NB4 (cell line): Measurements from ENCODE around the gene FBP1.

Experiments used
- CTCF ChIP-seq: IDR thresholded peaks from one replicate; pipeline ENCODE4 v1.5.1; 2012; ENCODE audit warnings: low read depth, low read length
- POLR2A ChIP-seq: IDR thresholded peaks from 2 replicates; pipeline ENCODE4 v1.6.1; 2011; ENCODE audit warnings: mild to moderate bottlenecking; ENCODE audit not compliant: insufficient read length; ENCODE audit errors: extremely low read depth

GRCh38 chr9:94593459-94594345, 45.6 kb downstream of the FBP1 start, which contains the start of gene FBP2:
- no peak for TF ChIP-seq CTCF
- TF ChIP-seq POLR2A, result no peak
